Smooth muscle cell of the pulmonary artery (primary cell): ENCODE data around the gene FRMD3. TPM values are rescaled to one million over a fixed set of nuclear protein-coding genes. Genes with fewer than 3 reads are reported as not detected.

Experiments
- total RNA-seq: library from RNA; depleted of rRNA; stranded (reverse); fragments of >200 nt; gene quantifications from 2 replicates; pipeline ENCODE4 v1.2.3, GENCODE V29; 2014

FRMD3 gene
- 2.6 and 6.9 TPM in 2 replicates for total RNA-seq

GRCh38 chr9:83538172-83538889, at the start of gene FRMD3:
TSS of gene FRMD3 (minus strand) at chr9:83538401. CDS start at chr9:83538231, 170 bp downstream.

Other genes with a start within 250 kb of the FRMD3 start
- gene IDNK, start 84.7 kb upstream of the FRMD3 start, total RNA-seq = 4.0 and 4.1 TPM in 2 replicates
- 127 and 162 TPM in 2 replicates for gene UBQLN1, start 169.6 kb upstream of the FRMD3 start, total RNA-seq